Adrenal gland (tissue), 12 donors: Measurements from ENCODE around the gene RBL2. TPM values are rescaled to one million over a fixed set of nuclear protein-coding genes. Genes with fewer than 3 reads are reported as not detected.

ENCODE experiments used
- DNase-seq, 7 donors: peaks; one replicate each; pipeline ENCODE4 v3.0.0-alpha.2; 2019 to 2020
- H3K27ac ChIP-seq, 5 donors: fragments of 200-600 bp; sonication (generic) in 4 of 5; 1 replicate in 3 of 5; 2 replicates in 2 of 5; pipeline versions ENCODE4 v1.5.1 to v1.8.0; 2016 to 2020; ENCODE audit warnings: mild to moderate bottlenecking in 1 of 5
- H3K27me3 ChIP-seq: fragments of 200-600 bp; 2 replicates; pipeline ENCODE4 v1.8.0; 2021
- H3K36me3 ChIP-seq, 2 donors: fragments of 200-600 bp; replicated peaks in 1 of 2; 1 replicate in 1 of 2; 2 replicates in 1 of 2; pipeline versions ENCODE4 v1.5.1 to v1.8.0; 2018 to 2022
- H3K4me1 ChIP-seq, 2 donors: fragments of 200-600 bp; replicated peaks in 1 of 2; 1 replicate in 1 of 2; 2 replicates in 1 of 2; pipeline versions ENCODE4 v1.5.1 to v1.8.0; 2018 to 2021
- H3K4me3 ChIP-seq, 4 donors: fragments of 200-600 bp; sonication (generic) in 3 of 4; one replicate each; pipeline ENCODE4 v1.5.1; 2016 to 2018
- H3K9me3 ChIP-seq, 3 donors: fragments of 200-600 bp; sonication (generic) in 1 of 3; replicated peaks in 1 of 3; 1 replicate in 2 of 3; 2 replicates in 1 of 3; pipeline versions ENCODE4 v1.5.1 to v1.8.0; 2016 to 2021
- CTCF ChIP-seq, 6 experiments: fragments of 450-650 bp in 4 of 6; fragments of 200-600 bp in 2 of 6; sonication (generic) in 1 of 6; IDR thresholded peaks; 1 replicate in 5 of 6; 2 replicates in 1 of 6; pipeline versions ENCODE4 v1.5.1 to v1.8.0; 2016 to 2021; ENCODE audit warnings: antibody characterized with exemption in 6 of 6, mild to moderate bottlenecking in 2 of 6, moderate library complexity in 1 of 6
- POLR2A ChIP-seq, 2 donors: fragments of 450-650 bp; IDR thresholded peaks; one replicate each; pipeline ENCODE4 v1.6.1; 2017; ENCODE audit warnings: antibody characterized with exemption in 2 of 2, mild to moderate bottlenecking in 2 of 2, moderate library complexity in 1 of 2
- WGBS, 4 donors: extraction: QIAGEN DNeasy Blood & Tissue Kit in 2 of 4; methylation state at CpG; one replicate each; pipeline versions ENCODE4 v1.1.5 to v1.1.7; 2013 to 2017; 5-methylcytosine and 5-hydroxymethylcytosine counted together
- intact Hi-C, 2 donors: fragments of 100-400 bp; cut with DNase I; formaldehyde crosslinking; loops; one replicate each; pipeline versions ENCODE4 v1.14.1 to v1.15.0; 2022 to 2023
- polyA plus RNA-seq, 3 donors: library from polyadenylated mRNA; stranded (reverse); fragments of 200-250 nt in 2 of 3; fragments of 350-450 nt in 1 of 3; fragmentation: Illumina TruSeq in 1 of 3; extraction: RNeasy Lipid Tissue Mini Kit (QIAGEN cat#74804) in 1 of 3; gene quantifications; one replicate each; pipeline ENCODE4 v1.2.3, GENCODE V29; 2013 to 2014
- total RNA-seq, 9 donors: library from RNA; depleted of rRNA in 4 of 9; stranded (reverse); fragments of >200 nt in 4 of 9; fragments of 120-200 nt in 1 of 9; fragmentation: NEBNext Ultra II Directional in 1 of 9; extraction: Animal tissue kit (Norgen Biotek cat#: 25700) in 1 of 9; gene quantifications; one replicate each; pipeline versions ENCODE4 v1.1.0 to v1.2.4, GENCODE V29; 2013 to 2023
- donor health status: healthy with polysubstance abuse.
- donor health status: Bipolar disorder and iron deficiency.
- donor health status: DM: yes; HTN: yes; CAD: no.
- donor health status: DM: no; HTN: no; CAD: no.
- donor health status: DM: no; HTN: no; CAD: no.
- donor health status: DM: yes; HTN: yes; CAD: no.

RBL2 gene
- total and polyA plus RNA-seq, 12 donors, result 28.2 to 78.3 (median 48.6) TPM

- no peak overlapping the region for H3K4me3 ChIP-seq
- H3K9me3 ChIP-seq, result no peaks in the 10 kb centered on the region
- WGBS, 4 donors, result 74 to 82% (median 79%) methylated on average over 1 of the region's 1 CpG
- H3K27me3 ChIP-seq, result no peaks in the 10 kb centered on the region
- DNase-seq, result no peak
- no peak overlapping the region for H3K27ac ChIP-seq
- H3K4me1 ChIP-seq, result no peaks in the 10 kb centered on the region
- intact Hi-C loops, result no loop called here
- TF ChIP-seq CTCF (IDR thresholded peaks at IDR 0.05) (no peak), POLR2A (IDR thresholded peaks at IDR 0.05) (no peak)
- H3K36me3 ChIP-seq, result peaks cover 0 to 40% of the 10 kb centered on the region in 2 donors
Observed at GRCh38 chr16:53489755-53490154, 55.5 kb downstream of the RBL2 start.

- H3K4me3 ChIP-seq, result no peak overlapping the region
- TF ChIP-seq POLR2A (IDR thresholded peaks at IDR 0.05), result no peak
- TF ChIP-seq CTCF (IDR thresholded peaks at IDR 0.05), result no peak
- no peaks in the 10 kb centered on the region for H3K4me1 ChIP-seq
- DNase-seq, result no peak
- intact Hi-C loops, result no loop called here
- peaks cover 0 to 64% of the 10 kb centered on the region in 2 donors for H3K36me3 ChIP-seq
- H3K27ac ChIP-seq, result no peak overlapping the region
- H3K9me3 ChIP-seq, result no peaks in the 10 kb centered on the region
- WGBS, 4 donors, result 91 to 97% (median 92%) methylated on average over 1 of the region's 1 CpG
- no peaks in the 10 kb centered on the region for H3K27me3 ChIP-seq
Observed at GRCh38 chr16:53492503-53492902, 58.2 kb downstream of the RBL2 start.

- Histone ChIP-seq H3K4me3 (no peak overlapping the region), H3K9me3 (no peaks in the 10 kb centered on the region), H3K27ac (no peak overlapping the region), H3K36me3 (peaks cover 0 to 69% of the 10 kb centered on the region in 2 donors), H3K4me1 (no peaks in the 10 kb centered on the region), H3K27me3 (no peaks in the 10 kb centered on the region)
- intact Hi-C loops, result no loop called here
- DNase-seq, result no peak
- 94 to 99% (median 96%) methylated on average over 5 to 6 of the region's 6 CpGs for WGBS, 4 donors
- TF ChIP-seq POLR2A (IDR thresholded peaks at IDR 0.05) (no peak), CTCF (IDR thresholded peaks at IDR 0.05) (no peak)
Observed at GRCh38 chr16:53494636-53495035, 60.4 kb downstream of the RBL2 start.

GRCh38 chr16:53495325-53495724, 61.1 kb downstream of the RBL2 start:
- intact Hi-C loops, result no loop called here
- TF ChIP-seq CTCF (IDR thresholded peaks at IDR 0.05) (no peak), POLR2A (IDR thresholded peaks at IDR 0.05) (no peak)
- Histone ChIP-seq H3K27ac (no peak overlapping the region), H3K4me3 (no peak overlapping the region), H3K9me3 (no peaks in the 10 kb centered on the region), H3K36me3 (peaks cover 0 to 62% of the 10 kb centered on the region in 2 donors), H3K4me1 (no peaks in the 10 kb centered on the region), H3K27me3 (no peaks in the 10 kb centered on the region)
- WGBS, 4 donors, result 89 to 93% (median 91%) methylated on average over 4 of the region's 4 CpGs
- DNase-seq, result no peak
